H1 (cell line): ENCODE data around the gene PEX14. TPM values are rescaled to one million over a fixed set of nuclear protein-coding genes. Genes with fewer than 3 reads are reported as not detected.

Source experiments
- CTCF ChIA-PET: fragments of 300-600 bp; sonication (Branson Sonifier 250); formaldehyde crosslinking; loops from one replicate; lab custom pipeline; 2021; ENCODE audit not compliant: partially characterized antibody; lab: Charles Lee
- POLR2A ChIA-PET: fragments of 300-600 bp; sonication (Branson Sonifier 250); formaldehyde crosslinking; loops from one replicate; lab custom pipeline; 2021; ENCODE audit warnings: inconsistent platforms; ENCODE audit not compliant: partially characterized antibody; lab: Charles Lee
- DNase-seq, 2 experiments: peaks; one replicate each; pipeline versions ENCODE4 v3.0.0 to v3.0.0-alpha.2; 2010 to 2022; ENCODE audit warnings: low spot score in 2 of 2, low read depth in 1 of 2, mixed read lengths in 1 of 2
- FAIRE-seq: peaks from 2 replicates; lab custom pipeline; 2011; peaks lifted over from hg19 to GRCh38; lab: Jason Lieb, UNC
- H2AFZ ChIP-seq: 2 replicates; pipeline ENCODE4 v1.8.1; 2012; ENCODE audit warnings: low read length, inconsistent platforms
- H2AK5ac ChIP-seq: 2 replicates; pipeline ENCODE4 v1.6.1; 2013; ENCODE audit warnings: low read depth, low read length
- H2BK120ac ChIP-seq: replicated peaks from 2 replicates; pipeline ENCODE3; 2013; ENCODE audit warnings: low read depth, low read length, inconsistent platforms
- H2BK12ac ChIP-seq: 2 replicates; pipeline ENCODE4 v1.6.1; 2013; ENCODE audit warnings: low read depth, low read length
- H2BK15ac ChIP-seq: 2 replicates; pipeline ENCODE4 v1.6.1; 2013; ENCODE audit warnings: low read length
- H2BK20ac ChIP-seq: 2 replicates; pipeline ENCODE4 v1.6.1; 2013; ENCODE audit warnings: low read length
- H2BK5ac ChIP-seq: 2 replicates; pipeline ENCODE4 v1.6.1; 2013; ENCODE audit warnings: low read depth, low read length
- H3K14ac ChIP-seq: 2 replicates; pipeline ENCODE4 v1.6.1; 2013; ENCODE audit warnings: inconsistent platforms; ENCODE audit not compliant: insufficient read length
- H3K18ac ChIP-seq: 2 replicates; pipeline ENCODE4 v1.6.1; 2013; ENCODE audit warnings: low read length; ENCODE audit errors: extremely low read depth
- H3K23ac ChIP-seq: 2 replicates; pipeline ENCODE4 v1.6.1; 2013; ENCODE audit warnings: inconsistent platforms; ENCODE audit not compliant: insufficient read length
- H3K23me2 ChIP-seq: 2 replicates; pipeline ENCODE4 v1.6.1; 2013; ENCODE audit warnings: low read depth, low read length
- H3K27ac ChIP-seq: 2 replicates; pipeline ENCODE4 v1.6.1; 2011; ENCODE audit warnings: low read depth, low read length, inconsistent platforms
- H3K27me3 ChIP-seq, 4 experiments: replicated peaks in 1 of 4; 1 replicate in 1 of 4; 2 replicates in 3 of 4; pipeline versions ENCODE4 v1.6.1 to v1.8.1; 2011 to 2013; ENCODE audit warnings: low read length in 3 of 4, mild to moderate bottlenecking in 3 of 4, inconsistent platforms in 2 of 4, mixed read lengths in 2 of 4, moderate library complexity in 1 of 4; ENCODE audit not compliant: control insufficient read depth in 3 of 4, insufficient read depth in 3 of 4; ENCODE audit errors: extremely low read depth in 1 of 4
- H3K36me3 ChIP-seq, 4 experiments: 2 replicates each; pipeline versions ENCODE4 v1.6.1 to v1.8.1; 2011 to 2013; ENCODE audit warnings: mild to moderate bottlenecking in 4 of 4, low read length in 3 of 4, moderate library complexity in 2 of 4, control low read depth in 1 of 4, inconsistent platforms in 1 of 4; ENCODE audit not compliant: insufficient read depth in 4 of 4, control insufficient read depth in 2 of 4
- H3K4ac ChIP-seq: replicated peaks from 2 replicates; pipeline ENCODE3; 2013; ENCODE audit warnings: low read length, low read depth, mixed read lengths, inconsistent platforms; ENCODE audit not compliant: insufficient read length
- H3K4me1 ChIP-seq, 4 experiments: replicated peaks in 1 of 4; 1 replicate in 1 of 4; 2 replicates in 3 of 4; pipeline versions ENCODE4 v1.6.1 to v1.8.1; 2011 to 2013; ENCODE audit warnings: low read length in 3 of 4, inconsistent platforms in 2 of 4, mixed read lengths in 1 of 4; ENCODE audit not compliant: insufficient read depth in 4 of 4, control insufficient read depth in 3 of 4
- H3K4me2 ChIP-seq, 2 experiments: 2 replicates each; pipeline versions ENCODE4 v1.6.1 to v1.8.1; 2011 to 2013; ENCODE audit warnings: low read depth in 2 of 2, low read length in 2 of 2, control low read depth in 1 of 2, inconsistent platforms in 1 of 2, mild to moderate bottlenecking in 1 of 2; ENCODE audit not compliant: insufficient read depth in 1 of 2
- H3K4me3 ChIP-seq, 4 experiments: fragments of 200-600, 300-600 bp in 1 of 4; sonication (generic), shearing (Covaris generic), sonication (Bioruptor Twin) in 1 of 4; 2 replicates each; pipeline versions ENCODE4 v1.5.1 to v1.8.1; 2011 to 2016; ENCODE audit warnings: low read length in 4 of 4, low read depth in 3 of 4, control low read depth in 2 of 4, inconsistent platforms in 2 of 4, mild to moderate bottlenecking in 2 of 4, mixed read lengths in 1 of 4, moderate library complexity in 1 of 4; ENCODE audit not compliant: insufficient read depth in 2 of 4; ENCODE audit errors: extremely low read depth in 1 of 4
- H3K56ac ChIP-seq: replicated peaks from 2 replicates; pipeline ENCODE3; 2013; ENCODE audit warnings: low read depth, mild to moderate bottlenecking, mixed read lengths, low read length, inconsistent platforms; ENCODE audit not compliant: insufficient read length
- H3K79me1 ChIP-seq: 2 replicates; pipeline ENCODE4 v1.6.1; 2013; ENCODE audit warnings: low read depth, low read length, control low read depth
- H3K79me2 ChIP-seq, 2 experiments: 2 replicates each; pipeline versions ENCODE4 v1.6.1 to v1.8.1; 2012 to 2013; ENCODE audit warnings: low read length in 2 of 2, mild to moderate bottlenecking in 2 of 2, inconsistent platforms in 1 of 2; ENCODE audit not compliant: insufficient read depth in 2 of 2, control insufficient read depth in 1 of 2
- H3K9ac ChIP-seq, 4 experiments: replicated peaks in 1 of 4; 1 replicate in 1 of 4; 2 replicates in 3 of 4; pipeline versions ENCODE4 v1.6.1 to v1.8.1; 2011 to 2013; ENCODE audit warnings: low read depth in 3 of 4, low read length in 3 of 4, control low read depth in 2 of 4, mild to moderate bottlenecking in 2 of 4, moderate library complexity in 2 of 4, inconsistent platforms in 1 of 4; ENCODE audit errors: extremely low read depth in 1 of 4
- H3K9me3 ChIP-seq, 2 experiments: 2 replicates each; pipeline versions ENCODE4 v1.6.1 to v1.8.1; 2012 to 2013; ENCODE audit warnings: mild to moderate bottlenecking in 2 of 2, moderate library complexity in 2 of 2, control low read depth in 1 of 2, inconsistent platforms in 1 of 2, low read depth in 1 of 2, low read length in 1 of 2, mixed read lengths in 1 of 2; ENCODE audit not compliant: insufficient read depth in 2 of 2
- H4K20me1 ChIP-seq, 2 experiments: replicated peaks in 1 of 2; 2 replicates each; pipeline versions ENCODE3 to v1.8.1; 2011 to 2013; ENCODE audit warnings: inconsistent platforms in 2 of 2, low read length in 2 of 2, mild to moderate bottlenecking in 1 of 2; ENCODE audit not compliant: insufficient read depth in 2 of 2, control insufficient read depth in 1 of 2
- H4K5ac ChIP-seq: 2 replicates; pipeline ENCODE4 v1.6.1; 2013; ENCODE audit warnings: low read length, low read depth, mixed read lengths, inconsistent platforms; ENCODE audit not compliant: insufficient read length
- H4K8ac ChIP-seq: 2 replicates; pipeline ENCODE4 v1.8.0; 2013; ENCODE audit warnings: mild to moderate bottlenecking, moderate library complexity, low read length, inconsistent platforms; ENCODE audit not compliant: insufficient read depth; ENCODE audit errors: extremely low read depth
- H4K91ac ChIP-seq: replicated peaks from 2 replicates; pipeline ENCODE3; 2013; ENCODE audit warnings: low read length, mixed read lengths, inconsistent platforms; ENCODE audit not compliant: insufficient read length
- CHD1 ChIP-seq: IDR thresholded peaks from 2 replicates; pipeline ENCODE4 v1.6.1; 2012; ENCODE audit warnings: low read depth, low read length, improper control_type of control experiment
- CREB1 ChIP-seq: IDR thresholded peaks from 2 replicates; pipeline ENCODE4 v1.6.1; 2012; ENCODE audit warnings: inconsistent platforms
- EP300 ChIP-seq, 2 experiments: IDR thresholded peaks; 1 replicate in 1 of 2; 2 replicates in 1 of 2; pipeline ENCODE4 v1.6.1; 2011 to 2012; ENCODE audit warnings: low read depth in 2 of 2, low read length in 2 of 2, mild to moderate bottlenecking in 2 of 2, borderline replicate concordance in 1 of 2, inconsistent platforms in 1 of 2, moderate library complexity in 1 of 2
- JUN ChIP-seq: IDR thresholded peaks from 2 replicates; pipeline ENCODE4 v1.6.1; 2011; ENCODE audit warnings: low read depth, mild to moderate bottlenecking, improper control_type of control experiment, low read length
- POLR2A ChIP-seq, 2 experiments: IDR thresholded peaks; 1 replicate in 1 of 2; 2 replicates in 1 of 2; pipeline ENCODE4 v1.6.1; 2011; ENCODE audit warnings: low read depth in 2 of 2, low read length in 2 of 2, mild to moderate bottlenecking in 2 of 2; ENCODE audit errors: control extremely low read depth in 1 of 2
- POLR2AphosphoS5 ChIP-seq: IDR thresholded peaks from 2 replicates; pipeline ENCODE4 v1.6.1; 2011; ENCODE audit warnings: low read depth, low read length
- SP4 ChIP-seq: IDR thresholded peaks from 2 replicates; pipeline ENCODE4 v1.6.1; 2012; ENCODE audit warnings: low read length, inconsistent platforms
- YY1 ChIP-seq: IDR thresholded peaks from 2 replicates; pipeline ENCODE4 v1.6.1; 2011; ENCODE audit warnings: low read depth, mild to moderate bottlenecking, low read length
- WGBS, 2 experiments: shearing (Covaris generic) in 1 of 2; methylation state at CpG; one replicate each; pipeline versions ENCODE4 v1.1.6 to v1.1.7; 2013 to 2015; ENCODE audit warnings: low lambda C conversion rate in 2 of 2, mixed read lengths in 2 of 2, inconsistent platforms in 1 of 2, low coverage in 1 of 2, missing lambda C conversion rate in 1 of 2; ENCODE audit not compliant: insufficient replicate concordance in 2 of 2, insufficient coverage in 1 of 2, insufficient read length in 1 of 2; ENCODE audit errors: extremely low coverage in 1 of 2, missing lambda C conversion rate in 1 of 2; 5-methylcytosine and 5-hydroxymethylcytosine counted together
- polyA plus RNA-seq, 7 experiments: library from polyadenylated mRNA; depleted of rRNA in 3 of 7; stranded (reverse) in 5 of 7; unstranded in 2 of 7; fragments of >200 nt in 5 of 7; fragments of 200-250 nt in 2 of 7; gene quantifications; 1 replicate in 5 of 7; 2 replicates in 1 of 7; 4 replicates in 1 of 7; pipeline versions ENCODE4 v1.2.1 to v1.2.3, GENCODE V29; 2011 to 2013; ENCODE audit warnings: missing spikeins in 2 of 7, mixed read lengths in 2 of 7
- total RNA-seq: library from RNA; stranded (reverse); fragmentation: NEBNext Ultra II Directional; extraction: Animal tissue kit (Norgen Biotek cat#: 25700); gene quantifications from 2 replicates; pipeline ENCODE4 v1.2.1, GENCODE V29; 2021

Gene PEX14
- total and polyA plus RNA-seq, 2 of the 8 experiments (the other 6 are each of a cell fraction or from before 2014, with no cell fraction given), result 13.0 to 19.8 TPM

DNA sequence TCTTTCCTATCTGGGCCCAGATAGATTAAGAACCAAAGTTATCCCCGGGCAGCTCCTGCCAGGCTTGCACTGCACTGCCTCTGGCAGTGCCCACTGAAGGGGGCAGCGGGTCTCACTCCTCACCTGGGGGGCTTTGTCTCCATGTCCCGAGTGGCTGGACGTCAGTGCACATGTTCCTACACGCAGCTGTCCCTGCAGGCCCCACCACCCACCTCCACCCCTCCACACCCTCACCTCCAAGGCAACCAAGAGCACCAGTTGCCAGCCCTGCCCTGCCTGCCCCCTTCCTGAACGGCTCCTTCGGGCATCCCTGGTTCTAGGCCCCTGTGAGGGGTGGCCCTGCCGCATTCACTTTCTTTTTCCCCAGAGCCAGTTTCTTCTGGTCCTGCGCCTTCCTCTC, 147.2 kb downstream of the PEX14 start:
- Histone ChIP-seq H2BK12ac (no peak overlapping the region), H3K9ac (no peak overlapping the region), H3K56ac (no peak overlapping the region), H3K79me1 (peaks cover 3% of the 10 kb centered on the region; the same call in 1 of the 2 replicates), H3K79me2 (no peaks in the 10 kb centered on the region), H3K4ac (no peak overlapping the region), H4K91ac (no peak overlapping the region), H3K18ac (no peak overlapping the region), H3K27me3 (no peaks in the 10 kb centered on the region), H2AK5ac (no peak overlapping the region), H2BK15ac (no peak overlapping the region), H3K14ac (no peak overlapping the region), H3K4me2 (no peak overlapping the region), H2BK120ac (no peak overlapping the region), H3K23me2 (no peaks in the 10 kb centered on the region), H4K20me1 (no peaks in the 10 kb centered on the region), H2BK5ac (no peak overlapping the region), H4K8ac (no peak overlapping the region), H3K4me3 (no peak overlapping the region), H3K9me3 (no peaks in the 10 kb centered on the region), H3K27ac (no peak overlapping the region), H3K36me3 (no peaks in the 10 kb centered on the region; a peak in 2 of 8 replicates), H3K4me1 (no peaks in the 10 kb centered on the region), H2BK20ac (no peak overlapping the region), H4K5ac (no peak overlapping the region), H3K23ac (no peak overlapping the region), H2AFZ (no peak overlapping the region)
- FAIRE-seq (no peak), DNase-seq (no peak)
- CTCF ChIA-PET, result interaction anchor here (1.3 kb wide), 1 partner anchor 27 kb away, joined by 5 read pairs; no protein-coding TSS in a partner anchor
- no peak for TF ChIP-seq CREB1
- no peak for TF ChIP-seq POLR2A (IDR thresholded peaks at IDR 0.05; ENCODE audit: control extremely low read depth in 1 of 2, low read depth in 2 of 2, low read length in 2 of 2)
- TF ChIP-seq YY1, result no peak
- no peak for TF ChIP-seq CHD1
- TF ChIP-seq JUN, result no peak
- no peak for TF ChIP-seq POLR2AphosphoS5
- TF ChIP-seq EP300 (IDR thresholded peaks at IDR 0.05; ENCODE audit: borderline replicate concordance in 1 of 2, low read depth in 2 of 2, low read length in 2 of 2), result no peak
- TF ChIP-seq SP4, result no peak
- POLR2A ChIA-PET, result no interaction called here
- WGBS, 2 experiments, result 90% methylated on average over 8 of the region's 9 CpGs; no CpG with 5 or more reads in 1 of the 2 experiments
